ENCODE measurements around the gene ASS1.

The ASS1 gene

GRCh38 chr9:130441031-130441430, 3.7 kb upstream of the ASS1 start:
- no peak overlapping the region for H3K4me3 ChIP-seq (ENCODE audit: low read length)
- H3K27me3 ChIP-seq (ENCODE audit: control insufficient read depth, insufficient read depth, low read length) = peaks cover 27% of the 10 kb centered on the region
- H3K27ac ChIP-seq (ENCODE audit: low read length) = no peak overlapping the region
- H3K9me3 ChIP-seq (ENCODE audit: control insufficient read depth, low read depth, low read length) = peaks cover 5% of the 10 kb centered on the region
- peaks cover 9% of the 10 kb centered on the region for H3K4me1 ChIP-seq (ENCODE audit: control insufficient read depth, low read depth, low read length)
- H3K36me3 ChIP-seq (ENCODE audit: control insufficient read depth, low read depth, low read length) = no peaks in the 10 kb centered on the region
- H3K9ac ChIP-seq (ENCODE audit: low read length) = no peak overlapping the region

- Histone ChIP-seq H3K9ac (ENCODE audit: low read length) (no peak overlapping the region), H3K4me3 (ENCODE audit: low read length) (no peak overlapping the region), H3K36me3 (ENCODE audit: control insufficient read depth, low read depth, low read length) (no peaks in the 10 kb centered on the region), H3K27me3 (ENCODE audit: control insufficient read depth, insufficient read depth, low read length) (peaks cover 27% of the 10 kb centered on the region), H3K4me1 (ENCODE audit: control insufficient read depth, low read depth, low read length) (peaks cover 26% of the 10 kb centered on the region), H3K9me3 (ENCODE audit: control insufficient read depth, low read depth, low read length) (peaks cover 5% of the 10 kb centered on the region), H3K27ac (ENCODE audit: low read length) (no peak overlapping the region)
Measured at GRCh38 chr9:130442746-130443455, 1.9 kb upstream of the ASS1 start.

- H3K4me1 ChIP-seq (ENCODE audit: control insufficient read depth, low read depth, low read length) = peaks cover 31% of the 10 kb centered on the region
- no peak overlapping the region for H3K9ac ChIP-seq (ENCODE audit: low read length)
- H3K27ac ChIP-seq (ENCODE audit: low read length) = no peak overlapping the region
- H3K27me3 ChIP-seq (ENCODE audit: control insufficient read depth, insufficient read depth, low read length) = peaks cover 27% of the 10 kb centered on the region
- peaks cover 5% of the 10 kb centered on the region for H3K9me3 ChIP-seq (ENCODE audit: control insufficient read depth, low read depth, low read length)
- H3K36me3 ChIP-seq (ENCODE audit: control insufficient read depth, low read depth, low read length) = no peaks in the 10 kb centered on the region
- no peak overlapping the region for H3K4me3 ChIP-seq (ENCODE audit: low read length)
Measured at GRCh38 chr9:130443456-130443801, 1.3 kb upstream of the ASS1 start.

GRCh38 chr9:130443840-130444492, 795 bp upstream of the ASS1 start:
- Histone ChIP-seq H3K36me3 (ENCODE audit: control insufficient read depth, low read depth, low read length) (no peaks in the 10 kb centered on the region), H3K4me1 (ENCODE audit: control insufficient read depth, low read depth, low read length) (peaks cover 31% of the 10 kb centered on the region), H3K9ac (ENCODE audit: low read length) (no peak overlapping the region), H3K27ac (ENCODE audit: low read length) (no peak overlapping the region), H3K27me3 (ENCODE audit: control insufficient read depth, insufficient read depth, low read length) (peaks cover 27% of the 10 kb centered on the region), H3K4me3 (ENCODE audit: low read length) (peak overlapping the region; percentile 63), H3K9me3 (ENCODE audit: control insufficient read depth, low read depth, low read length) (peaks cover 5% of the 10 kb centered on the region)

DNA sequence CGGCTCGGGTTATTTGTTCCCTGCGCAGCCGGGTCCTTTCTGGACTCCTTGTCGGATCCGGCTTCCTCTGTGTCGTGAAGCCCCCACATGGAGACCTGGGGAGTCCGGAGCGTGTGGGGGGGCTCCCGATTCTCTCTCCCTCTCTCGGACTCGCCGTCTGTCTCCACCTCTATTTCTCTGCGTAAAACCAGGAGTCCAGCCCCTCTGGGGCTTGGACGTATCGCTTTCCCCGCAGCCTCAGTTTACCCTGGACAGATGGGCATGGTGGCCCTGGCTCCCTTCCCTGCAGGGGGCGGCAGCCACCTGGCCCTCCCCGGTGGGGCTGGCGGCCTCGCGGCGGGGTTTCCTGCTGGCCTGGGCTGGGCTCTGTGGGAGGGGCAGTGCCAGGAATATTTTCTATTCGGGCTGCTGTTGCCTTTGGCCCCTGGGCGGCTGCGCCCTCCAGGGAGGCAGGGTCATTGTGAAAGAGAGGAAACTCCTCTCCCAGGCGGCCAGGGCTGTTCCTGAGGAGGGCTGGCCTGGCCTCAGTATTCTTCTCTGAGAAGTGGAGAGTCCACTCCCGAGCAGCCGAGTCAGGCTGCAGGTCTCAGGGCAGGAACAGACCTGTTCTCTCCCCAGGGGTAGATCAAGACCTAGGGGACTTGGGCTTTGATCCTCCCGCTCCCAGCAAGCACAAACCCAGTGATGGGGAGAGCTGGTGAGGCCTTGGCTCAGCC, 665 bp downstream of the ASS1 start:
- H3K36me3 ChIP-seq (ENCODE audit: control insufficient read depth, low read depth, low read length) = no peaks in the 10 kb centered on the region
- H3K9ac ChIP-seq (ENCODE audit: low read length) = peak overlapping the region; percentile 43
- H3K9me3 ChIP-seq (ENCODE audit: control insufficient read depth, low read depth, low read length) = peaks cover 5% of the 10 kb centered on the region
- no peak overlapping the region for H3K27ac ChIP-seq (ENCODE audit: low read length)
- H3K27me3 ChIP-seq (ENCODE audit: control insufficient read depth, insufficient read depth, low read length) = peaks cover 27% of the 10 kb centered on the region
- H3K4me3 ChIP-seq (ENCODE audit: low read length) = peak overlapping the region; percentile 63
- peaks cover 31% of the 10 kb centered on the region for H3K4me1 ChIP-seq (ENCODE audit: control insufficient read depth, low read depth, low read length)

DNA sequence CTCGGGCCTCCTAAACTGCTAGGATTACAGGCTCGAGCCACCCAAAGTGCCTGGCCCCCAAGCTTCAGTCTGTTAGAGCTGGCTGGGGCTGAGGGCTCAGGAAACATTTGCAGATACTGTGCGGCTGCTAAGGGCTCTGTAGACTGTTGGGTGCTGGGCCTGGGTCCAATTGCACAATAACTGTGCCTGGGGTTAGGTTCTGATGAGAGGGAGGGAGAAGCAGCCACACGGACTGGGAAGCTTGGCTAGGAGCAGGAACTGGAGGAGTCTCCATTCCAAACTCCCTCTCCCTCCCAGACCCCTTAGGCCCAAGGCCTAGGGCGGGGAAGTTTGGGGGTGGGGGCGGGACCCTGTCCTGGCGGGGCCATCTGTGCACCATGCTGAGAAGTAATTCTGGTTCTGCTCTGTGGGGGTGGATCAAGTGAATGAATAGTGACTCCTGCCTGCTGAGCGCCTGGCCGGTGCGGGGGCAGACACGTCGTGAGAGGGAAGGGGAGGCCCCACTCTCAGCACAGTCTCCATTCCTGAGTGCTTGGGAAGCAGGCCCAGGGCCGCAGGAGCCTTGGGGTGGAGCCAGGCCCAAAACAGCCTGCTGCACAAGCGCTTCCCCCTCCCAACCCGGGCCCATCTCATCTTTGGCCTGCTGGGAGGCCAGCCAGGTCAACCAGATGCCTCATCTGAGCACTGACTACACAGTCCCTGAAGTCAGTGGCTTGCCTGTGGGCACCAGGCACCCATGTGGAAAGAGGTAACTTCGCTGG, 1.5 kb downstream of the ASS1 start:
- peak overlapping the region; percentile 63 for H3K4me3 ChIP-seq (ENCODE audit: low read length)
- peaks cover 27% of the 10 kb centered on the region for H3K27me3 ChIP-seq (ENCODE audit: control insufficient read depth, insufficient read depth, low read length)
- peak overlapping the region; percentile 43 for H3K9ac ChIP-seq (ENCODE audit: low read length)
- H3K9me3 ChIP-seq (ENCODE audit: control insufficient read depth, low read depth, low read length) = peaks cover 4% of the 10 kb centered on the region
- no peaks in the 10 kb centered on the region for H3K36me3 ChIP-seq (ENCODE audit: control insufficient read depth, low read depth, low read length)
- H3K4me1 ChIP-seq (ENCODE audit: control insufficient read depth, low read depth, low read length) = peaks cover 31% of the 10 kb centered on the region
- no peak overlapping the region for H3K27ac ChIP-seq (ENCODE audit: low read length)

DNA sequence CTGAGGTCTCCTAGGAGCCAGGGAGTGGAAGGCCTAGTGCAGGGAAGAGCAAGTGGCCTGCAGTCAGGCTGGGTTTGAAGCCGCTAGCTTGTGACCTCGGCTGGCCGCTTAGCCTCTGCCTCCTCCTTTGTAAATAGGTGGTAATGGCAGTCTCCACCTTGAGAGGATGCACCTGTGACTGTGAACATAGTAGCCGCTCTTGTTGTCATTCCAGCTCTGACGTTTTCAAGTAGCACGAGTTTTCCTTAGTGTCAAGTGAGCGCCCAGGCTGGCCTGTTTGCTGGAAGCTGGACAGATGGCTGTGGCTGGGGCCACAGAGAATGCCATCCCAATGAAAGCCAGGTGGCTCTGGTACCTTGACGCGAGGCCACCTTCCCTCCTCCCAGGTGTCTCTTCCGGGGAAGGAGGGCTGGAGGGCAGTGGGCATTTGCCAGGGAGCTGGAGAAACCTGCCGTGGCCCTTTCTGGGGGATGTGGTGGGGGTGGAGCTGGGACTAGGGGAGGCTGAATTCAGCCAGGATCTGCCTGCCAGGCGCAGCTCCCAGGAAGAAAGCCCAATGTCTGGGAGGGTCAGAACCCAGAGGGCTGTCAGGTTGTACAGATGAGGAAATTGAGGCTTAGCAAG, 2.5 kb downstream of the ASS1 start:
- Histone ChIP-seq H3K27ac (ENCODE audit: low read length) (no peak overlapping the region), H3K9me3 (ENCODE audit: control insufficient read depth, low read depth, low read length) (no peaks in the 10 kb centered on the region), H3K4me3 (ENCODE audit: low read length) (no peak overlapping the region), H3K4me1 (ENCODE audit: control insufficient read depth, low read depth, low read length) (peaks cover 34% of the 10 kb centered on the region), H3K9ac (ENCODE audit: low read length) (peak overlapping the region; percentile 23), H3K27me3 (ENCODE audit: control insufficient read depth, insufficient read depth, low read length) (peaks cover 27% of the 10 kb centered on the region), H3K36me3 (ENCODE audit: control insufficient read depth, low read depth, low read length) (no peaks in the 10 kb centered on the region)

DNA sequence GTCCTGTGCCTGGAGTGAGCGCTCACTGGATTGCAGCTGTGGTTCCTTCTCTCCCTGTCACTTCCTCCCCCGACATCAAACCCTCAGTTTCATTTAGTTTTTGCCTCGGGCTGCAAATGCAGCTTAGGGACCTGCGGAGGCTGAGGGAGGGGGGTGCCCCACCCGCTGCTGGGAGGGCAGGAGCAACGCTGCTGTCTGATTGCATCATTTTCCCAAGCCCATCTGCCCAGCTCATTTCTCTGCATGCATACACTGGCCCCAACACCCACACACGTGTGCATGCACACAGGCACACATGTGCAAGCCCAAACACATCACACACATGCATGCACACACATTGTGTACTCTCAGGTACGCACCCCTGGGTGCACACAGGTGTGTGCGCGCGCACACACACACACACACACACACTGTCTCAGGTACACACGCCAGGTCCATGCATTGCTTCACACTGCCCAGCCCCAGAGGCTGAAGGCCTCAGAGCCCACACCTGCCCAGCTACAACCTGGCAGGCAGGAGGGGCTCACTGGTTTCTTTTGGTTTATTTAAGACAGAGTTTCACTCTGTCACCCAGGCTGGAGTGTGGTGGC, 3.4 kb downstream of the ASS1 start:
- Histone ChIP-seq H3K4me1 (ENCODE audit: control insufficient read depth, low read depth, low read length) (peaks cover 34% of the 10 kb centered on the region), H3K36me3 (ENCODE audit: control insufficient read depth, low read depth, low read length) (no peaks in the 10 kb centered on the region), H3K27me3 (ENCODE audit: control insufficient read depth, insufficient read depth, low read length) (peaks cover 25% of the 10 kb centered on the region), H3K27ac (ENCODE audit: low read length) (no peak overlapping the region), H3K4me3 (ENCODE audit: low read length) (no peak overlapping the region), H3K9ac (ENCODE audit: low read length) (peak overlapping the region; percentile 44), H3K9me3 (ENCODE audit: control insufficient read depth, low read depth, low read length) (no peaks in the 10 kb centered on the region)

DNA sequence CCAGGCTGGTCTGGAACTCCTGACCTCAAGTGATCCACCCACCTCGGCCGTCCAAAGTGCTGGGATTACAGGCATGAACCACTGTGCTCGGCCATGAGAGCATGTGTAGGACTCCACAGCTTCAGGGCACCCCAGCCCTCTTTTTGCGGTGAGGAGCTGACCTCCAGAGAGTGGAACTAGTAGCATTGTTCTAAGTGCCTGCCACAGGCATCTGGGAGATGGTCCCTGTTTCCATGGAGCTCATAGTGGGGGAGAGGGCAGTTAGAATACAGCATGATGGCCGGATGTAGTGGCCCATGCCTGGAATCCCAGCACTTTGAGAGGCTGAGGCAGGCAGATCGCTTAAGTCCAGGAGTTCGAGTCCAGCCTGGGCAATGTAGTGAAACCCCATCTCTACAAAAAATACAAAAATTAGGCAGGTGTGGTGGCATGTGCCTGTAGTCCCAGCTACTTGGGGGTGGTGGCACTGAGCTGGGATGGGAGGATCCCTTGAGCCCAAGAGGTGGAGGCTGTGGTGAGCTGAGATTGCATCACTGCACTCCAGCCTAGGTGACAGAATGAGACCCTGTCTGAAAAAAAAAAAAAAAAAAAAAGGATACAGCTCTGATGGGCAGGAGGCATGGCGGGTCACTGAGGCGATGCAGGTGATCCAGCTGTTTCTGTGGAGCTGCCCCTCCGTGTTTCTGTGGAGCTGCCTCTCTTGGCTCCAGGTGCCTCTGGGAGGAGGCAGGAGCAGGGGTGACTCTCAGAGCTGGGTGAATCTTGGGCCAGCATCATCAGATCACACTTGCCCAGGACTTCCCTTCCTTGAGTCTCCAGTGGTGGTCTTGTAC, 4.2 kb downstream of the ASS1 start:
- H3K9me3 ChIP-seq (ENCODE audit: control insufficient read depth, low read depth, low read length) = no peaks in the 10 kb centered on the region
- peak overlapping the region; percentile 44 for H3K9ac ChIP-seq (ENCODE audit: low read length)
- H3K4me1 ChIP-seq (ENCODE audit: control insufficient read depth, low read depth, low read length) = peaks cover 34% of the 10 kb centered on the region
- H3K27me3 ChIP-seq (ENCODE audit: control insufficient read depth, insufficient read depth, low read length) = peaks cover 16% of the 10 kb centered on the region
- no peaks in the 10 kb centered on the region for H3K36me3 ChIP-seq (ENCODE audit: control insufficient read depth, low read depth, low read length)
- no peak overlapping the region for H3K27ac ChIP-seq (ENCODE audit: low read length)
- H3K4me3 ChIP-seq (ENCODE audit: low read length) = no peak overlapping the region

DNA sequence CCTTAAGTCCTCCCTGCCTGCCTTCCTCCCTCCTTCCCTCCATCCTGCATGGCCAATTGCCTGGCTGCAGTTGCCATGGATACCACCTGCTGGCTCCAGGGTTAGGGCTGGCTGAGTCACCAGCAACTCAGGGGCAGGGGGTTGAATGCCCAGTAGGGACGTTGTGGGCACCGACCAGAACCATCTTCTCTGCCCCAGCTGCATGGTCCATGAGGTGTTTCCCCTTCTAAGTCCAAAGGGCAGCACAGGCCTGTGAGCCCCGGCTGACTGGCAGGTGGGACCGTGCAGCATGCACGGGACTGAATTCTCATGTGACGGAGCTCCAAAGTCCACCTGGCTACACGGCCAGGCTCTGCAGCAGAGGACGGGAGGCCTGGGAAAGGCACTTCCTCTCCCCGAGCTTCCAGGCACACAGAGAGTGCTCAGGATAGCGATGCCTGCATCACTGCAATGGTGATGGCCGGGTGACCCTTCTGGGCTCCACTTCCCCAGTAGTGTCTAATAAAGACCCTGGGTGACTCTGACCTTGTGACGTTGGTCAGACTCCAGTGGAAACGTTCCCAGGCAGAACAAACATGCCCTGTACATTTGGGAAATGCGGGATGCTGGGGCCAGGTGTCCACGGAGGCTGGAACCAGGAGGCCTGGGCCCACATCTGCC, 5.7 kb downstream of the ASS1 start:
- Histone ChIP-seq H3K9me3 (ENCODE audit: control insufficient read depth, low read depth, low read length) (no peaks in the 10 kb centered on the region), H3K9ac (ENCODE audit: low read length) (no peak overlapping the region), H3K27me3 (ENCODE audit: control insufficient read depth, insufficient read depth, low read length) (peaks cover 6% of the 10 kb centered on the region), H3K4me3 (ENCODE audit: low read length) (no peak overlapping the region), H3K4me1 (ENCODE audit: control insufficient read depth, low read depth, low read length) (peaks cover 30% of the 10 kb centered on the region), H3K36me3 (ENCODE audit: control insufficient read depth, low read depth, low read length) (no peaks in the 10 kb centered on the region), H3K27ac (ENCODE audit: low read length) (no peak overlapping the region)
